Ovary (tissue), 3 donors: Measurements from ENCODE around the gene ADGRD1.

Experiments used
- EP300 ChIP-seq: sonication (generic); formaldehyde crosslinking; IDR thresholded peaks from one replicate; pipeline ENCODE4 v1.6.1; 2017; ENCODE audit warnings: antibody characterized with exemption
- POLR2A ChIP-seq: fragments of 450-650 bp; IDR thresholded peaks from one replicate; pipeline ENCODE4 v1.6.1; 2017; ENCODE audit warnings: antibody characterized with exemption, mild to moderate bottlenecking, moderate library complexity
- TF ChIP-seq, protein P1 (sequence below), 3 donors: fragments of 450-650 bp in 2 of 3; fragments of 200-600 bp in 1 of 3; IDR thresholded peaks; one replicate each; pipeline versions ENCODE4 v1.5.1 to v1.8.0; 2016 to 2022; ENCODE audit warnings: antibody characterized with exemption in 3 of 3, mild to moderate bottlenecking in 1 of 3
- donor health status: DM: no; HTN: no; CAD: no.

DNA sequence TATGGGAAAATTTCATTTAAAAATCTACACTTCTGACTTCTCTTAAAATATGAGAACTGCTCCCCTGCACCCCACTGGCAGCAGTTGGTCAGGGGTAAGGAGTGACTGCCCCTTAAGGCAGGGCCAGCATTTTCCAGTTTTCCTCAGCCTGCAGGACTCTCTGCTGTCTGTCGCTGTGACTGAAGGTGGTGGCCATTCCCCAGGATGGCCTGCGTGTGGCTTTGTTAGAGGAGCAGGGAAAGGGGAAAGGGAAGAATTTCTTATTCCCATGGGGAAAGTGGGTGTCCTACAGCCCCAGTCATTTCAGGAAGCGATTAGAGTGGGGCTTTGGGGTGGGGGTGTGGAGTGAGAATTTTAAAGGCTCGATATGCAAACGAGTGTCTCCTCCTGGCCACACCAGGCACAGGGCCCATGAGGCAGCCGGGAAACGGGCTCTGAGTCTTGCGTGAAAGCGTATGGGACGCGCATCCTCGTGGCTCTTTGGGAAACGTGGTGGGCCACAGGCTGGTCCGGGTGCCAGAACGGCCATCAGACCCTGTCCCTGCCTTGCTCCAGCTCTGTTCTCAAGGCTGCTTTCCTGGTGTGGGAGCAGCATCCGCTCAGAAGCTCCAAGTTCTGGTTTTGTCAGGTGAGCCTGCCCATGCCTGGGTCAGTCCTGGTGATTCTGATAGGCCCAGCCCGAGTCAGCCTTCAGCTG is 23.5 kb downstream of the ADGRD1 start:
- TF ChIP-seq POLR2A (no peak), EP300 (no peak)
- TF ChIP-seq, protein P1, sequence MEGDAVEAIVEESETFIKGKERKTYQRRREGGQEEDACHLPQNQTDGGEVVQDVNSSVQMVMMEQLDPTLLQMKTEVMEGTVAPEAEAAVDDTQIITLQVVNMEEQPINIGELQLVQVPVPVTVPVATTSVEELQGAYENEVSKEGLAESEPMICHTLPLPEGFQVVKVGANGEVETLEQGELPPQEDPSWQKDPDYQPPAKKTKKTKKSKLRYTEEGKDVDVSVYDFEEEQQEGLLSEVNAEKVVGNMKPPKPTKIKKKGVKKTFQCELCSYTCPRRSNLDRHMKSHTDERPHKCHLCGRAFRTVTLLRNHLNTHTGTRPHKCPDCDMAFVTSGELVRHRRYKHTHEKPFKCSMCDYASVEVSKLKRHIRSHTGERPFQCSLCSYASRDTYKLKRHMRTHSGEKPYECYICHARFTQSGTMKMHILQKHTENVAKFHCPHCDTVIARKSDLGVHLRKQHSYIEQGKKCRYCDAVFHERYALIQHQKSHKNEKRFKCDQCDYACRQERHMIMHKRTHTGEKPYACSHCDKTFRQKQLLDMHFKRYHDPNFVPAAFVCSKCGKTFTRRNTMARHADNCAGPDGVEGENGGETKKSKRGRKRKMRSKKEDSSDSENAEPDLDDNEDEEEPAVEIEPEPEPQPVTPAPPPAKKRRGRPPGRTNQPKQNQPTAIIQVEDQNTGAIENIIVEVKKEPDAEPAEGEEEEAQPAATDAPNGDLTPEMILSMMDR (IDR thresholded peaks at IDR 0.05): no peak
